Epidermal melanocyte (primary cell): Measurements from ENCODE around the gene REV3L.
A peak's percentile ranks its signal among the peaks of the same experiment; 100 is the strongest.
"Not testable (repeated sequence)": the region's sequence is repeated elsewhere in the genome, so short reads cannot be mapped to it uniquely, and the experiment has no call there.

Experiments used
- DNase-seq: peaks from one replicate; pipeline ENCODE4 v3.0.0; 2011; ENCODE audit warnings: low spot score; ENCODE audit not compliant: insufficient read length

The REV3L gene

GRCh38 chr6:111499269-111499793, 16.3 kb upstream of the REV3L start:
- DNase-seq, result no peak

- DNase-seq, result no peak
Observed at GRCh38 chr6:111494951-111495635, 12.1 kb upstream of the REV3L start.

- DNase-seq, result no peak
Observed at GRCh38 chr6:111492499-111492898, 9.5 kb upstream of the REV3L start.

GRCh38 chr6:111490067-111490466, 7.0 kb upstream of the REV3L start:
- DNase-seq, result no peak

GRCh38 chr6:111487661-111488060, 4.6 kb upstream of the REV3L start:
- no peak for DNase-seq

GRCh38 chr6:111486921-111487320, 3.9 kb upstream of the REV3L start:
- DNase-seq, result no peak

GRCh38 chr6:111486475-111486874, 3.5 kb upstream of the REV3L start:
- no peak for DNase-seq

GRCh38 chr6:111485342-111485741, 2.3 kb upstream of the REV3L start:
- DNase-seq, result no peak

GRCh38 chr6:111484633-111484930, 1.6 kb upstream of the REV3L start:
- no peak for DNase-seq

GRCh38 chr6:111483736-111484632, 966 bp upstream of the REV3L start:
- DNase-seq, result peak; percentile 53

- DNase-seq, result no peak
Observed at GRCh38 chr6:111482188-111482958, 645 bp downstream of the REV3L start.

- no peak for DNase-seq
Observed at GRCh38 chr6:111481836-111482187, 1.2 kb downstream of the REV3L start.

GRCh38 chr6:111480988-111481822, 1.8 kb downstream of the REV3L start:
- DNase-seq, result no peak

GRCh38 chr6:111478749-111479148, 4.3 kb downstream of the REV3L start:
- peak; percentile 25 for DNase-seq

GRCh38 chr6:111478064-111478476, 4.9 kb downstream of the REV3L start:
- no peak for DNase-seq

- DNase-seq, result no peak
Observed at GRCh38 chr6:111477481-111477938, 5.5 kb downstream of the REV3L start.

- DNase-seq, result not testable (repeated sequence)
Observed at GRCh38 chr6:111476061-111476460, 7.0 kb downstream of the REV3L start.

GRCh38 chr6:111474771-111475170, 8.2 kb downstream of the REV3L start:
- no peak for DNase-seq

- DNase-seq, result no peak
Observed at GRCh38 chr6:111474106-111474505, 8.9 kb downstream of the REV3L start.

- no peak for DNase-seq
Observed at GRCh38 chr6:111472933-111473435, 10.0 kb downstream of the REV3L start.

GRCh38 chr6:111471958-111472357, 11.1 kb downstream of the REV3L start:
- no peak for DNase-seq
